GM23338 (cell line): Measurements from ENCODE around the gene CXCL8. TPM values are rescaled to one million over a fixed set of nuclear protein-coding genes. Genes with fewer than 3 reads are reported as not detected.

Source experiments
- ATAC-seq: fragments of 200-7000 bp; cut with Tn5 transposase; 3 replicates; pipeline ENCODE4 v1.9.1; 2020
- DNase-seq: peaks from one replicate; pipeline ENCODE4 v3.0.0-alpha.2; 2015; ENCODE audit warnings: low spot score
- H2AFZ ChIP-seq: fragments of 200-600 bp; sonication (generic); 2 replicates; pipeline ENCODE4 v1.8.0; 2016; ENCODE audit warnings: antibody characterized with exemption, mild to moderate bottlenecking, moderate library complexity
- H3F3A ChIP-seq: fragments of 200-600 bp; sonication (generic); replicated peaks from 2 replicates; pipeline ENCODE4 v1.8.0; 2017; ENCODE audit warnings: antibody characterized with exemption, mixed run types, low read depth
- H3K27ac ChIP-seq: fragments of 200-600 bp; sonication (generic); 2 replicates; pipeline ENCODE4 v1.6.1; 2016; ENCODE audit warnings: low read depth
- H3K27me3 ChIP-seq: fragments of 200-600 bp; sonication (generic); 2 replicates; pipeline ENCODE4 v1.8.0; 2016; ENCODE audit warnings: mild to moderate bottlenecking, mixed run types, moderate library complexity; ENCODE audit not compliant: insufficient read depth
- H3K36me3 ChIP-seq: fragments of 200-600 bp; sonication (generic); 2 replicates; pipeline ENCODE4 v1.8.0; 2016; ENCODE audit warnings: mild to moderate bottlenecking; ENCODE audit not compliant: insufficient read depth
- H3K4me1 ChIP-seq: fragments of 200-600 bp; sonication (generic); 2 replicates; pipeline ENCODE4 v1.8.0; 2016; ENCODE audit warnings: mild to moderate bottlenecking, moderate library complexity; ENCODE audit not compliant: insufficient read depth
- H3K4me2 ChIP-seq: fragments of 200-600 bp; sonication (generic); 2 replicates; pipeline ENCODE4 v1.7.1; 2017; ENCODE audit warnings: mixed run types
- H3K4me3 ChIP-seq: fragments of 200-600 bp; sonication (generic); 2 replicates; pipeline ENCODE4 v1.6.1; 2016; ENCODE audit warnings: mixed run types
- H3K79me2 ChIP-seq: fragments of 200-600 bp; sonication (generic); replicated peaks from 2 replicates; pipeline ENCODE4 v1.8.0; 2017; ENCODE audit warnings: mild to moderate bottlenecking; ENCODE audit not compliant: insufficient read depth
- H3K9me2 ChIP-seq: fragments of 200-600 bp; sonication (generic); 2 replicates; pipeline ENCODE4 v1.8.0; 2017; ENCODE audit not compliant: insufficient read depth
- H4K20me1 ChIP-seq: fragments of 200-600 bp; sonication (generic); replicated peaks from 2 replicates; pipeline ENCODE4 v1.8.0; 2017; ENCODE audit warnings: mild to moderate bottlenecking; ENCODE audit not compliant: insufficient read depth
- H3K27ac Mint-ChIP-seq: 2 replicates; pipeline ENCODE4 v1.8.0; 2020; ENCODE audit warnings: inconsistent platforms, mild to moderate bottlenecking, moderate library complexity, mixed read lengths
- H3K27me3 Mint-ChIP-seq: 3 replicates; pipeline ENCODE4 v1.8.0; 2022; ENCODE audit warnings: low read depth, mild to moderate bottlenecking, moderate library complexity, mixed read lengths, inconsistent platforms; ENCODE audit not compliant: insufficient read depth, poor library complexity
- H3K36me3 Mint-ChIP-seq: 3 replicates; pipeline ENCODE4 v1.8.0; 2021; ENCODE audit warnings: low read depth, mild to moderate bottlenecking, inconsistent platforms, moderate library complexity, mixed read lengths
- H3K4me1 Mint-ChIP-seq: 3 replicates; pipeline ENCODE4 v1.8.0; 2020; ENCODE audit warnings: mild to moderate bottlenecking, inconsistent platforms, mixed read lengths
- H3K4me3 Mint-ChIP-seq: 3 replicates; pipeline ENCODE4 v1.8.0; 2021; ENCODE audit warnings: moderate library complexity, mild to moderate bottlenecking, inconsistent platforms, mixed read lengths
- H3K9me3 Mint-ChIP-seq: 3 replicates; pipeline ENCODE4 v1.8.0; 2020; ENCODE audit warnings: moderate library complexity, mild to moderate bottlenecking, inconsistent platforms, mixed read lengths
- CREB1 ChIP-seq: fragments of 250-450 bp; sonication (Bioruptor Pico); IDR thresholded peaks from 2 replicates; pipeline ENCODE4 v1.5.0; 2020; ENCODE audit warnings: low read depth, mild to moderate bottlenecking, moderate library complexity
- EZH2 ChIP-seq: fragments of 200-600 bp; sonication (generic); IDR thresholded peaks from one replicate; pipeline ENCODE4 v1.8.0; 2017; ENCODE audit warnings: antibody characterized with exemption, mild to moderate bottlenecking, low read depth; ENCODE audit not compliant: unreplicated experiment
- JUNB ChIP-seq: IDR thresholded peaks from one replicate; pipeline ENCODE4 v1.6.1; 2016; ENCODE audit warnings: antibody characterized with exemption; ENCODE audit not compliant: unreplicated experiment
- STAT1 ChIP-seq: IDR thresholded peaks from one replicate; pipeline ENCODE4 v1.6.1; 2016; ENCODE audit warnings: antibody characterized with exemption; ENCODE audit not compliant: unreplicated experiment
- ZNF114 ChIP-seq: fragments of 250-450 bp; sonication (Bioruptor Pico); IDR thresholded peaks from 2 replicates; pipeline ENCODE4 v1.5.0; 2020; ENCODE audit warnings: mild to moderate bottlenecking, moderate library complexity
- ZNF331 ChIP-seq: fragments of 250-450 bp; sonication (Bioruptor Pico); IDR thresholded peaks from 2 replicates; pipeline ENCODE4 v1.5.0; 2020; ENCODE audit warnings: low read depth, mild to moderate bottlenecking, moderate library complexity
- polyA plus RNA-seq: library from polyadenylated mRNA; unstranded; fragments of >200 nt; fragmentation: Nextera tagmentation; extraction: Ambion mirVana; gene quantifications from 2 replicates; pipeline ENCODE4 v1.2.1, GENCODE V29; 2016
- total RNA-seq: library from RNA; depleted of rRNA; stranded (reverse); fragments of >200 nt; shearing (Covaris generic); gene quantifications from 2 replicates; pipeline ENCODE4 v1.2.3, GENCODE V29; 2014
- TF ChIP-seq, protein P1 (sequence below): IDR thresholded peaks from 2 replicates; pipeline ENCODE4 v1.6.1; 2016; ENCODE audit warnings: antibody characterized with exemption
- TF ChIP-seq, protein P2 (sequence below): IDR thresholded peaks from one replicate; pipeline ENCODE4 v1.6.1; 2018; ENCODE audit warnings: antibody characterized with exemption; ENCODE audit not compliant: unreplicated experiment
- TF ChIP-seq, protein P3 (sequence below), 2 experiments: fragments of 200-600 bp in 1 of 2; sonication (generic) in 1 of 2; conservative IDR thresholded peaks; 2 replicates each; pipeline versions ENCODE4 v1.5.1 to v1.6.1; 2016 to 2017; ENCODE audit warnings: antibody characterized with exemption in 2 of 2, low read depth in 2 of 2, mild to moderate bottlenecking in 2 of 2, moderate library complexity in 1 of 2

CXCL8 gene
- total and polyA plus RNA-seq, 2 experiments from 2014 or later, result 0.11 TPM; not detected in 1

DNA sequence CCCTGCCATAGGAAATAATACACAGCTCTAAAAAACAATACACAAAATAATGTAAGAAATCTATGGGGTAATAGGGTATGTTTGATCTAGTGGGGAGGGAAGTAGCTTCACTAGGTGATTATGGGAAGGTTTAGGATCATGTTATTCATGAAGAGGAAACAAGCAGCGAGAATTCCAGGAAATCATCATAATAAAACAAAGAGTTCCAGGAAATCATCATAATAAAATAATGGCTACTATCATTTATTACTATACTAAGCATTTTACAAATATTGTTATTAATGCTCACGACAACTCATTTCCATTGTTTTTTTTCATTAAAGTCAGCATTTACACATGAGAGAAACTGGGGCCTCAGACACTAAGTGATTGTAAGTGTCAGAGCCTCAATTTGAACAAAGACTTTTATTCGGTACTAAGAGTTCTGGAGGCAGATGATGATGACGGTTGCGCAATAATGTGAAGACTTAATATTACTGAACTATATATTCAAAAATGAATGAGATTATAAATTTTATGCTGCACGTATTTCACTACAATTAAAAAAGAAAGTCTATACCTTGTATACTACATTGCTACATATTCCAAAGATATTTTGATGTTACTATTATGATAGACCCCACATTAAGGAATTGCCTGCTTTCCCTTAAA is 12.2 kb upstream of the CXCL8 start (continued):
- TF ChIP-seq ZNF114 (no peak), STAT1 (no peak), EZH2 (no peak), JUNB (no peak), ZNF331 (CRISPR knock-in tag) (no peak), CREB1 (CRISPR knock-in tag) (no peak)
- TF ChIP-seq, protein P1, sequence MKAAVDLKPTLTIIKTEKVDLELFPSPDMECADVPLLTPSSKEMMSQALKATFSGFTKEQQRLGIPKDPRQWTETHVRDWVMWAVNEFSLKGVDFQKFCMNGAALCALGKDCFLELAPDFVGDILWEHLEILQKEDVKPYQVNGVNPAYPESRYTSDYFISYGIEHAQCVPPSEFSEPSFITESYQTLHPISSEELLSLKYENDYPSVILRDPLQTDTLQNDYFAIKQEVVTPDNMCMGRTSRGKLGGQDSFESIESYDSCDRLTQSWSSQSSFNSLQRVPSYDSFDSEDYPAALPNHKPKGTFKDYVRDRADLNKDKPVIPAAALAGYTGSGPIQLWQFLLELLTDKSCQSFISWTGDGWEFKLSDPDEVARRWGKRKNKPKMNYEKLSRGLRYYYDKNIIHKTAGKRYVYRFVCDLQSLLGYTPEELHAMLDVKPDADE, result no peak
- TF ChIP-seq, protein P2, sequence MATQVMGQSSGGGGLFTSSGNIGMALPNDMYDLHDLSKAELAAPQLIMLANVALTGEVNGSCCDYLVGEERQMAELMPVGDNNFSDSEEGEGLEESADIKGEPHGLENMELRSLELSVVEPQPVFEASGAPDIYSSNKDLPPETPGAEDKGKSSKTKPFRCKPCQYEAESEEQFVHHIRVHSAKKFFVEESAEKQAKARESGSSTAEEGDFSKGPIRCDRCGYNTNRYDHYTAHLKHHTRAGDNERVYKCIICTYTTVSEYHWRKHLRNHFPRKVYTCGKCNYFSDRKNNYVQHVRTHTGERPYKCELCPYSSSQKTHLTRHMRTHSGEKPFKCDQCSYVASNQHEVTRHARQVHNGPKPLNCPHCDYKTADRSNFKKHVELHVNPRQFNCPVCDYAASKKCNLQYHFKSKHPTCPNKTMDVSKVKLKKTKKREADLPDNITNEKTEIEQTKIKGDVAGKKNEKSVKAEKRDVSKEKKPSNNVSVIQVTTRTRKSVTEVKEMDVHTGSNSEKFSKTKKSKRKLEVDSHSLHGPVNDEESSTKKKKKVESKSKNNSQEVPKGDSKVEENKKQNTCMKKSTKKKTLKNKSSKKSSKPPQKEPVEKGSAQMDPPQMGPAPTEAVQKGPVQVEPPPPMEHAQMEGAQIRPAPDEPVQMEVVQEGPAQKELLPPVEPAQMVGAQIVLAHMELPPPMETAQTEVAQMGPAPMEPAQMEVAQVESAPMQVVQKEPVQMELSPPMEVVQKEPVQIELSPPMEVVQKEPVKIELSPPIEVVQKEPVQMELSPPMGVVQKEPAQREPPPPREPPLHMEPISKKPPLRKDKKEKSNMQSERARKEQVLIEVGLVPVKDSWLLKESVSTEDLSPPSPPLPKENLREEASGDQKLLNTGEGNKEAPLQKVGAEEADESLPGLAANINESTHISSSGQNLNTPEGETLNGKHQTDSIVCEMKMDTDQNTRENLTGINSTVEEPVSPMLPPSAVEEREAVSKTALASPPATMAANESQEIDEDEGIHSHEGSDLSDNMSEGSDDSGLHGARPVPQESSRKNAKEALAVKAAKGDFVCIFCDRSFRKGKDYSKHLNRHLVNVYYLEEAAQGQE, result no peak
- TF ChIP-seq, protein P3, sequence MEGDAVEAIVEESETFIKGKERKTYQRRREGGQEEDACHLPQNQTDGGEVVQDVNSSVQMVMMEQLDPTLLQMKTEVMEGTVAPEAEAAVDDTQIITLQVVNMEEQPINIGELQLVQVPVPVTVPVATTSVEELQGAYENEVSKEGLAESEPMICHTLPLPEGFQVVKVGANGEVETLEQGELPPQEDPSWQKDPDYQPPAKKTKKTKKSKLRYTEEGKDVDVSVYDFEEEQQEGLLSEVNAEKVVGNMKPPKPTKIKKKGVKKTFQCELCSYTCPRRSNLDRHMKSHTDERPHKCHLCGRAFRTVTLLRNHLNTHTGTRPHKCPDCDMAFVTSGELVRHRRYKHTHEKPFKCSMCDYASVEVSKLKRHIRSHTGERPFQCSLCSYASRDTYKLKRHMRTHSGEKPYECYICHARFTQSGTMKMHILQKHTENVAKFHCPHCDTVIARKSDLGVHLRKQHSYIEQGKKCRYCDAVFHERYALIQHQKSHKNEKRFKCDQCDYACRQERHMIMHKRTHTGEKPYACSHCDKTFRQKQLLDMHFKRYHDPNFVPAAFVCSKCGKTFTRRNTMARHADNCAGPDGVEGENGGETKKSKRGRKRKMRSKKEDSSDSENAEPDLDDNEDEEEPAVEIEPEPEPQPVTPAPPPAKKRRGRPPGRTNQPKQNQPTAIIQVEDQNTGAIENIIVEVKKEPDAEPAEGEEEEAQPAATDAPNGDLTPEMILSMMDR (conservative IDR thresholded peaks at IDR 0.05; ENCODE audit: low read depth in 2 of 2), result no peak

DNA sequence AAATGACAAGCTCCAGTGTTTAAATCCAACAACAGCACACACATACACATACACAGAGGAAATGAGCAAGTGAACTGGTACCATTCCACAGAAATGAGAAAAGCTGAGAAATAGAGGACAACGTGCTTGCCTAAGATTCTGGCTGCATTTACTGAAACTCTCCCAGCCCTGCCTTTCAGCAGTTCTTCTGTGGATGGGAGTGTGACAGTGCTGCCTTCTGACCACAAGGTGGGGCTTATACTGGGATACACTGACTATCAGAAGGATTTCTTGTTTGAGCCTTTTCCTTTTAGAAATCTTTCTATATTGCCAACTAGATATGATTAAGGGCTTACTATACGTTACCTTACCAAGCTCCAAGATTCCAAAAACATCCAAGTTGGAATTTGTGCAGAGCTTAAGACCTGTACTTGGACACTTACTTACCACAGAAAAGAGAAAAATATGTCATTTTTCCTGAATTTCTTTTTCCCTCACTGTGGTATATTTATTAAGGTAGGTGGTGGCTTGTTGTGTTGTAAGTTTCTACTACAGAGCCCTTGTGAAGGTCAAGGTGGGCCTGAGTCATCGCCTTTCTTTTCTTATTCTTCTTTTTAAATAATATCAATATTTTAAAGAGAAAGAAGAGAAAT is 10.7 kb upstream of the CXCL8 start:
- Histone ChIP-seq H3K4me3 (no peak overlapping the region), H3K27me3 (no peaks in the 10 kb centered on the region), H3K36me3 (no peaks in the 10 kb centered on the region), H2AFZ (peak overlapping the region; percentile 80; the same call in 1 of the 2 replicates), H3F3A (no peaks in the 10 kb centered on the region), H3K9me2 (no peaks in the 10 kb centered on the region), H4K20me1 (no peaks in the 10 kb centered on the region), H3K27ac (no peak overlapping the region), H3K4me1 (no peaks in the 10 kb centered on the region; the same call in 1 of the 2 replicates), H3K79me2 (no peaks in the 10 kb centered on the region), H3K4me2 (no peak overlapping the region)
- Mint-ChIP-seq H3K4me1 (peaks cover 4% of the 10 kb centered on the region; the same call in 1 of the 3 replicates), H3K27ac (no peak overlapping the region), H3K9me3 (no peaks in the 10 kb centered on the region), H3K4me3 (no peak overlapping the region), H3K27me3 (peaks cover 2% of the 10 kb centered on the region), H3K36me3 (no peaks in the 10 kb centered on the region)
- peak; percentile 98 for ATAC-seq
- TF ChIP-seq, protein P3 (conservative IDR thresholded peaks at IDR 0.05; ENCODE audit: low read depth in 2 of 2), result peak; percentile 88 to 90
- TF ChIP-seq, protein P2, result no peak
- peak; percentile 84 for DNase-seq
